GM12892 (cell line): ENCODE data around the gene NUDT3. TPM values are rescaled to one million over a fixed set of nuclear protein-coding genes. Genes with fewer than 3 reads are reported as not detected.
A peak's percentile ranks its signal among the peaks of the same experiment; 100 is the strongest.

Experiments used
- DNase-seq: peaks from one replicate; pipeline ENCODE4 v3.0.0; 2011; ENCODE audit not compliant: insufficient read length
- FAIRE-seq: peaks from 2 replicates; lab custom pipeline; 2011; peaks lifted over from hg19 to GRCh38; lab: Jason Lieb, UNC
- POLR2A ChIP-seq: IDR thresholded peaks from 2 replicates; pipeline ENCODE4 v1.6.1; 2011; ENCODE audit warnings: low read depth, low read length, control low read depth
- POLR2AphosphoS5 ChIP-seq: IDR thresholded peaks from 2 replicates; pipeline ENCODE4 v1.6.1; 2011; ENCODE audit warnings: low read depth, low read length, control low read depth
- TAF1 ChIP-seq: IDR thresholded peaks from 2 replicates; pipeline ENCODE4 v1.6.1; 2011; ENCODE audit warnings: low read depth, mild to moderate bottlenecking, control low read depth, low read length, borderline replicate concordance
- polyA plus RNA-seq: library from polyadenylated mRNA; unstranded; fragments of >200 nt; gene quantifications from one replicate; pipeline ENCODE4 v1.2.1, GENCODE V29; 2012; ENCODE audit warnings: missing spikeins, inconsistent platforms; ENCODE audit not compliant: missing spikeins

Gene NUDT3
- polyA plus RNA-seq, result 4.6 TPM

DNA sequence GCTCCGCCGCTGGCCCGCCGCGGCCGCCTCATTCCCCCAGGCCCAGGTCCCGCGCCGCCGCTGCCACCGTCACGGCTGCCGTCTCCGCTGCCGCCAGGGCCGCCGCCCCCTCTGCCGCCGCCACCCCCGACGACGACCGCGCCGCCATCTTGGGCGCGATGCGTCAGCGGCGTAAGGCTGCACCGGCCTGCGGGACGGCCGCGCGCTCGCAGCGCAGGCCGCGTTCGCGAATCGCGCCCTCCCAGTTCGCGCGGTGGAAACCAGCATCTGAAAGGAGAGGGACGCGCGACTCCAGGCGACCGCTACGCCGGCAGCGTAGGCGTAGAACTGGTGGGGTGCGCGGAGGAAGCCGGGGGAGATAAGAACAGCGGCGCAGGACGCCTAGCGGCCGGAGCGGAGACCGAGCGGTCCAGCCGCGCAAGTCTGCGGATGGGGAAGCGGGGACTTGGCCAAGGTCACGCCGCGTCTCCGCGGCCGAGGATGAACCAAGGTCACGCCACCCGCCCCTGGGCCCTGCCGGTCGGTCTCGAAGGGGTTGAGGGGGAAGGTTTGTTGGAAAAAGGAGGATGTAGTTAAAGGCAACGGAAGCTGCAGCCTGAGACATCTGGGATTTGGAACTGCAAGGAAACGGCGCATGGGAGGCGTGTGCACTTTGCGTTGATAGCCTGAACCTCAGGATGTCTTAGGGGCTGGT lies at the start of gene NUDT3:
NUDT3 (minus strand) TSS at position 173 of the 694 bp plus-strand sequence. CDS start 307 bp downstream, outside the sequence.
- peak; percentile 12; the same call in 1 of the 2 replicates for TF ChIP-seq POLR2AphosphoS5
- 0 out of 2 replicates have a peak, but pooled peaks have one; percentile 56 for TF ChIP-seq TAF1
- peak; percentile 77; the same call in 1 of the 2 replicates for TF ChIP-seq POLR2A
- FAIRE-seq (peak; percentile 99), DNase-seq (peak; percentile 84)

DNA sequence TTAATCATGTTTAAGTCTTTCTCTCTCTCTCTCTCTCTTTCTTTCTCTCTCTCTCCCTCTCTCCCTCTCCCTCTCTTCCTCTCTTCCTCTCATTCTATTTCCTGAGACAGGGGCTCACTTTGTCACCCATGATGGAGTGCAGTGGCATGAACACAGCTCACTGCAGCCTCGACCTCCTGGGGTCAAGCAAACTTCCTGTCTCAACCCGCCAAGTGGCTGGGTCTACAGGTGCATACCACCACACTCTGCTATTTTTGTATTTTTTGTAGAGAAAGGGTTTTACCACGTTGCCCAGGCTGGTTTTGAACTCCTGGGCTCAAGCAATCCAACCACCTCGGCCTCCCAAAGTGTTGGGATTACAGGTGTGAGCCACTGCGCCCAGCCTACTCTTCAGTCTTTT lies 49.1 kb upstream of the NUDT3 start:
- no peak for TF ChIP-seq POLR2A
- DNase-seq (no peak), FAIRE-seq (no peak)

DNA sequence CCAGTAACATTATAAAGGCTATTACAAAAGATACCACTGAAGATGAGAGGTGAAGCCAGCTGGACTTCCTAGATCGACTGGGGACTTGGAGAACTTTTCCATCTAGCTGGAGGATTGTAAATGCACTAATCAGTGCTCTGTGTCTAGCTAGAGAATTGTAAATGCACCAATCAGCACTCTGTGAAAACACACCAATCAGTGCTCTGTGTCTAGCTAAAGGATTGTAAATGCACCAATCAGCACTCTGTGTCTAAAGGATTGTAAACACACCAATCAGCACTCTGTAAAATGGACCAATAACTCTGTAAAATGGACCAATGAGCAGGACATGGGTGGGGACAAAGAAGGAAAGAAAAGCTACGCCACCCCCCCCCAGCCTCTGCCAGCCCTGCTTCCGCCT lies 47.0 kb upstream of the NUDT3 start:
- DNase-seq (no peak), FAIRE-seq (peak; percentile 14)
- no peak for TF ChIP-seq POLR2AphosphoS5
- TF ChIP-seq TAF1, result no peak
- TF ChIP-seq POLR2A, result no peak

DNA sequence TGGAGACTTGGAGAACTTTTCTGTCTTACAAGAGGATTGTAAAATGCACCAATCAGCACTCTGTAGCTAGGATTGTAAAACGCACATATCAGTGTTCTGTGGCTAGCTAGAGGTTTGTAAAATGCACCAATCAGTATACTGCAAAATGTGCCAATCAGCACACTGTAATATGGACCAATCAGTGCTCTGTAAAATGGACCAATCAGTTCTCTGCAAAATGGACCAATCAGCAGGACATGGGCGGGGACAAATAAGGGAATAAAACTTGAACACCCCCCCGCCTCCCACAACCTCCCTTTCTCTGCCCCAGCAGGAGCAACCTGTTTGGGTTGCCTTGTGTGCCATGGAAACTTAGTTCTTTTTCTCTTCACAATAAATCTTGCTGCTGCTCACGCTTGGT lies 46.2 kb upstream of the NUDT3 start:
- DNase-seq (no peak), FAIRE-seq (no peak)
- no peak for TF ChIP-seq POLR2A
- TF ChIP-seq POLR2AphosphoS5, result no peak
- no peak for TF ChIP-seq TAF1

GRCh38 chr6:34437644-34437970 lies 45.1 kb upstream of the NUDT3 start:
- TF ChIP-seq POLR2AphosphoS5 (no peak), TAF1 (no peak), POLR2A (no peak)
- DNase-seq (no peak), FAIRE-seq (no peak)

DNA sequence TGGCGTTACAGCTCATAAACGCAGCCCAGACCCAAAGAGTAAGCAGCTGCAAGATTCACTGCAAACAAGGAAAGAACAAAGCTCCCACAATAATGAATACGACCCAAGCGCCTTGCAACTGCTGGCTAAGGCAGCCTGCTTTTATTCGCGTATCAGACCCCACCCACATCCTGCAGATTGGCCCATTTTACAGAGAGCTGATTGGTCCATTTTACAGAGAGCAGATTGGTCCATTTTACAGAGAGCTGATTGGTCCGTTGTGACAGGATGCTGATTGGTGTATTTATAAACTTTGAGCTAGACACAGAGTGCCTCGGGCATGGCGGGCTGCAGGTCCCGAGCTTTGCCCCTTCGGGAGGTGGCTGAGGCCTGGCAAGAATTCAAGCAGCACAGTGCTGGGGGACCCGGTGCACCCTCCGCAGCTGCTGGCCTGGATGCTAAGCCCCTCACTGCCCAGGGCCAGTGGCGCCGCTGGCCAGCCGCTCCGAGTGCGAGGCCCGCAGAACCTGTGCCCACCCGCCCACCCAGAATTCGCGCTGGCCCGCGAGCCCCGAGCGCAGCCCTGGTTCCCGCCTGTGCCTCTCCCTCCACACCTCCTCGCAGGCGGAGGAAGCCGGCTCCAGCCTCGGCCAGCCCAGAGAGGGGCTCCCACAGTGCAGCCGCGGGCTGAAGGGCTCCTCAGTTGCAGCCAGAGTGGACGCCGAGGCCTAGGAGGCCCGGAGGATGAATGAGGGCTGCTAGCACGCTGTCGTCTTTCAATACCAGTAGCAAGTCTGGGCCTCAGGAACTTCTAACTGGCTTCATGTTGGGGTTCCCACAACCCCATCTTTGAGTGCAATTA lies 44.6 kb upstream of the NUDT3 start:
- FAIRE-seq, result no peak
- TF ChIP-seq POLR2AphosphoS5 (no peak), POLR2A (no peak), TAF1 (no peak)
- no peak for DNase-seq

- TF ChIP-seq TAF1, result no peak
- no peak for TF ChIP-seq POLR2A
- TF ChIP-seq POLR2AphosphoS5, result no peak
- DNase-seq (no peak), FAIRE-seq (no peak)
These were observed 43.4 kb upstream of the NUDT3 start for GRCh38 chr6:34435916-34436315.

DNA sequence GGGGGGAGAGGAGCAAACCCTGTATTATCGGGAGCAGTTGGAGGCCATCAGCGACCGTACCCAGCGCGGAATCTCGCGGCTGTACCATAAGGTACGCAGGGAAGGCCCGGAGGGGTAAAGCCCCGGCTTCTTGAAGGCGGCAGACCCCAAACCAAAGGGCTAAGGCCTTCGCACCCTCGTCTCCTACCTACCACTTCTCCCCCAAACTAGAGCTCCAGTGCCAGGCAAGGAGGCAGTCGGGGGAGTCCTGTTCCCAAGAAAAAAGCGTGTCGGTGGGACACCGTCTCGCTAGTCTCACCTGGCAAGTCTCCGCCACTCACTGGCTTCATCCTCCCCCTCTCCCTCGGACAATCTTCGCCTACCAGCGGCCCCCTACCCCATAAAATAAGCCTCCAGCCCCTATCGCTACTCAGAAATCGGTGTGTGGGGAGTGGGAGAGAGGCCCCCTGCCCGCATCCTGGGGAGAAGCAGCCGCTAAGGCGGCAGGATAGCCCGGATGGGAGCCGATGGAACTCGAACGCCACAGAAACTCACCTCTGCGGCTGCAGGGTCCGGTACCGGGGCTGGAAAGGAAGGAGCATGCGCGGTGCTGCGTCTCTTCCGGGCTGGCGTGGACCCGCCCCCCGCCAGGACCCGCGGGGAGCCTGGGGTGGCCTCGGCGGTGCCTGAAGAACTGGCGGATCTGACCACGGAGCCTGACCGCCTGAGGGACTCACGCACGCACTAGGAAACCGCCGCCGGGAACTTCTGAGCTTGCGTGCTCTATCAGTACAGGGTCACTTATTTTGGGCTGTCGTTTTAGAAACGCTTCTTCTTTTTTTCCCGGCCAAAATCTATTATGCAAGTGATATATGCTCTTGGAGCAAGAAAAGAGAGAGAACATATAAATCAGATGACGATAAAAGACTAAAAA lies 33.3 kb upstream of the NUDT3 start, which contains the start of gene RPS10:
RPS10 (minus strand) TSS at position 572 of the 913 bp plus-strand sequence. CDS start 848 bp downstream, outside the sequence.
- peak; percentile 97 for TF ChIP-seq POLR2A
- peak; percentile 98 for TF ChIP-seq TAF1
- TF ChIP-seq POLR2AphosphoS5, result peak; percentile 94
- FAIRE-seq, result peak; percentile 76
- DNase-seq, result peak; percentile 93

DNA sequence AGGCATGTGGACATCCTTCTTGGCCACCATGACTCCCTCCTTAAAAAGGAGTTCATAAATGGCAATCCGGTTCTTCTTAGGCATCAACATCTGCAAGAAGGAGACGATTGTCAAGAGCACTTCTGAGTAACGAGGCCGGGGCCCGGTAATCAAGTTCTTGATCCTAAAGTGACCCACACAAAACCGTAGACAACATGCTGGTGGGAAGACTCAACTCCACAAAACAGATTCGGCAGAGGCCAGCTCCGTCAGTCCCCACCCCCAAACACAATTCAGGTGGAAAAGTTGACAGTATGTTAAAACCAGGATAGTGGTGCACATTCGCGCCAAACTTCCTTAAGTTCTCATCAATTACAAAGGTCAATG lies 32.6 kb upstream of the NUDT3 start:
- TF ChIP-seq POLR2AphosphoS5, result 0 out of 2 replicates have a peak, but pooled peaks have one; percentile 4
- no peak for TF ChIP-seq TAF1
- no peak for FAIRE-seq
- DNase-seq, result no peak

- no peak for FAIRE-seq
- no peak for DNase-seq
- 0 out of 2 replicates have a peak, but pooled peaks have one; percentile 26 for TF ChIP-seq POLR2A
- TF ChIP-seq POLR2AphosphoS5, result no peak
These were observed 32.0 kb upstream of the NUDT3 start for GRCh38 chr6:34424200-34425131.

DNA sequence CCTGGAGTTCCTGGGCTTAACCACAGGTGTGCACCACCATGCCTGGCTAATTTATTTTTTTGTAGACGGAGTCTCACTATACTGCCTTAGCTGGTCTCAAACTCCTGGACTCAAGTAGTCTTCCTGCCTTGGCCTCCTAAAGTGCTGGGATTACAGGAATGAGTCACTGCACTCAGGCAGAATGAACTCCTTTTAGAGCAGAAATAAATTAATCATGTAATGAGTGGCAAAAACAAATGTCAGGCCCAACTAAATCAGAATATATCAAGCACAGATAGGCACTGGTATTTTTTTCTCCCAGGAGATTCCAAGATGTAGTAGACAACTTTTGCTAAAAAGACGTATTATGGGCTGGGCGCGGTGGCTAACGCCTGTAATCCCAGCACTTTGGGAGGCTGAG lies 30.8 kb upstream of the NUDT3 start:
- TF ChIP-seq POLR2A (no peak), TAF1 (no peak), POLR2AphosphoS5 (no peak)
- no peak for FAIRE-seq
- DNase-seq, result no peak
